GM19438 (cell line): ENCODE data around the gene PLA2G12B.
"Not testable (repeated sequence)": the region's sequence is repeated elsewhere in the genome, so short reads cannot be mapped to it uniquely, and the experiment has no call there.

Experiments
- ATAC-seq: cut with Tn5 transposase; IDR thresholded peaks from one replicate; pipeline ENCODE4 v1.9.1; 2021; ENCODE audit warnings: low read depth; ENCODE audit not compliant: unreplicated experiment

Gene PLA2G12B

DNA sequence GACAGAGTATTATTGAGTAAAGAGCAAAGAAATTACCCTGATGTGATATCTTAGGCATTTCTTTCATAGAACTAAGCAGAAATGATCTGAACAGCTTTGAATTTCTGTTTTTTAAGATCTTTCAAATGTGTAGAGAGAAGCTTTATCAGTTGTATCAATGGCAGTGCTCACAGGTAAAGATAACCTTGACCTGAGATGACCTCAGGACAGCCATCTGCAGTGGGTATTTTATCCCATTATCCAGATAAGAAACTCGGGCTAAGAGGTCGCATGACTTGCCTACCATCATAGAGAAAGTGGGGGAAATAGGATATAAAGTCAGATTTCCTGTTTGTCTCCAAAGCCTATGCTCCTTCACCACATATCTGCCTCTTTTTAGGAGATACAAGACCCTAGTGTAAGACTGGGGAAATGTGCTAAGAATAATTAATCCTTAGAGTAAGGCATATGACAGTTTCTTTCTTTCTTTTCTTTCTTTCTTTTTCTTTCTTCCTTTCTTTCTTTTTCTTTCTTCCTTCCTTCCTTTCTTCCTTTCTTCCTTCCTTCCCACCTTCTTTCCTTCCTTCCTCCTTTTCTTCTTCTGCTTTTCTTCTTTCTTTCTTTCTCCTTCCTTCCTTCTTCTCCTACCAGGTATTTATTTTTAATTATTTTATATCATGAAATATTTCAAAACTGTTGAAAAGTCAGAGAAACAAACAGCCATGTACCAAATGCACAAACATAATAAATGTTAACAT, 10.9 kb downstream of the PLA2G12B start:
- ATAC-seq, result no peak

DNA sequence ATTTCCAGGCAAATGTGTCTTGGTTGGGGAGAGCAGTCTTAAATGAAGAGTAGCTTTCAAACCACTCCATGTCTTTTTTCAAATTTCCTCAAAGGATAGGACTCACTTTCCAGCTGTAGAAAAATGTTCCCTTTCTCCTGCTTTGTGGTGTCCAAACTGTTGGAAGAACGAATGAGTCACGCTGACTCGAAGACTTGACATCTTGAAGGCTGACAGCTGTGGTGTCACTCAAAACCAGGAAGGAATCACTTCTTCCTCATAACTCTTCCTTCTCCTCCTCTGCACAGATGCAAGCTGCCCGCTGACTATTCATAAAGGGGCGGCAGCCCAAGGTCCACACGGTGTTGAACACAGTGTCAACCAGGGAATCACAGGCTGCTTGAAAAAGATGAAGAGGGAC, 19.2 kb downstream of the PLA2G12B start:
- no peak for ATAC-seq

DNA sequence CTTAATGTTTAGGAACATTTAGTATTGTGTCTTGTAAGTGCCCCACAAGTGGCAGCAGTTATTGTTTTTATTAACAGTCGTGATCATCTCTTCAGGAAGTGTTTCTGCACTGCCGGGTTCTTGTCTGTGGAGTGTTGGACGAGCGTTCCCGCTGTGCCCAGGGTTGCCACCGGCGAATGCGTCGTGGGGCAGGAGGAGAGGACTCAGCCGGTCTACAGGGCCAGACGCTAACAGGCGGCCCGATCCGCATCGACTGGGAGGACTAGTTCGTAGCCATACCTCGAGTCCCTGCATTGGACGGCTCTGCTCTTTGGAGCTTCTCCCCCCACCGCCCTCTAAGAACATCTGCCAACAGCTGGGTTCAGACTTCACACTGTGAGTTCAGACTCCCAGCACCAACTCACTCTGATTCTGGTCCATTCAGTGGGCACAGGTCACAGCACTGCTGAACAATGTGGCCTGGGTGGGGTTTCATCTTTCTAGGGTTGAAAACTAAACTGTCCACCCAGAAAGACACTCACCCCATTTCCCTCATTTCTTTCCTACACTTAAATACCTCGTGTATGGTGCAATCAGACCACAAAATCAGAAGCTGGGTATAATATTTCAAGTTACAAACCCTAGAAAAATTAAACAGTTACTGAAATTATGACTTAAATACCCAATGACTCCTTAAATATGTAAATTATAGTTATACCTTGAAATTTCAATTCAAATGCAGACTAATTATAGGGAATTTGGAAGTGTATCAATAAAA, 22.2 kb downstream of the PLA2G12B start:
- no peak for ATAC-seq

DNA sequence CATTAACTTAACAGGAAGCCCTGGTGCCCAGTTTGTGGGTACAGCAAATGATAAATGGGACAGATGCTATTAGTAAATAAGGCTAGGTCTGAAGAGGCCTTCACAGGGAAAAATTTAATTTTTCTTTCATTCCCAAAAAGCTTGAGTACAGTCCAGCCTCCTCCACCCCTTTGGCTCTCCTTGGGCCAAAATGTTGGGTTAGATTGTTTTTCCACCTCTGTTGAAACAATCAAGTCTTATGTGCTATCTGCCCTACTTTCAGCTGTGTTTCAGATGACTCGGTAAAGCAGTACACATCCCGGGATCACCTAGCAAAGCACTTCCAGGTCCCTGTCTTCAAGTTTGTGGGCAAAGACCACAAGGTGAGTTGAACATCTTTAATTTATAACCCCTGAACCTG, 24.3 kb downstream of the PLA2G12B start:
- ATAC-seq, result no peak

DNA sequence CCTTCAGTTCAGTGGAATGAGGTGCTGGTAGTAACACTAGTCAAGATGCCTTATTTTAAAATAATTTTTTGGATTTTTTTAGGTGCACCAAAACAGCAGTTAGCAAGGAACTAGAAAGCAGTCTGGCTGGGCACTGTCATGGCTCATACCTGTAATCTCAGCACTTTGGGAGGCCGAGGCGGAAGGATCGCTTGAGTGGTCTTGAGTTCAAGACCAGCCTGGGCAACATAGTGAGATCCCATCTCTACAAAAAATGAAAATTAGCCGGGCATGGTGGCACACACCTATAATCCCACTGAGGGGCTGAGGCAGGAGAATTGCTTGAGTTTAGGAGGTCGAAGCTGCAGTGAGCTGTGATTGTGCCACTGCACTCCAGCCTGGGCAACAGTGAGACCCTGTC, 25.8 kb downstream of the PLA2G12B start:
- ATAC-seq, result no peak

DNA sequence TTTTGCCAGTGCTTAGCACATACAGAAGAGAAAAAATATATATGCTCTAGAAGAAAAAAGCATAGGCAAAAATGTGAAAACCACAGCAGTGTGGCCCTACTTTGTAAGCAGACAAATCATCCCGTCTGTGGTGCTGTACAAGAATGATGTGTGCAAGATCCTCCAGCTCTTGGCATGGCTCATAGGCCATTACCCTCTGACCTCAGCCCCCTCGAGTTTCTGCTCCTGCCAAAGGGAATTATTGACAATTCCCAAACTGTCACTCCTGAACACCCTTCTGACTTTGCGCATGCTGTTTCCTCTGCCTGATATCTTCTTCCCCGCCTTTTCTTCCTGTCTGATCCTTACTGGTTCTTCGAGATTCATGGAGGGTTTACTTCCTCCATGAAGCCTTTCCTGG, 27.1 kb downstream of the PLA2G12B start:
- no peak for ATAC-seq

DNA sequence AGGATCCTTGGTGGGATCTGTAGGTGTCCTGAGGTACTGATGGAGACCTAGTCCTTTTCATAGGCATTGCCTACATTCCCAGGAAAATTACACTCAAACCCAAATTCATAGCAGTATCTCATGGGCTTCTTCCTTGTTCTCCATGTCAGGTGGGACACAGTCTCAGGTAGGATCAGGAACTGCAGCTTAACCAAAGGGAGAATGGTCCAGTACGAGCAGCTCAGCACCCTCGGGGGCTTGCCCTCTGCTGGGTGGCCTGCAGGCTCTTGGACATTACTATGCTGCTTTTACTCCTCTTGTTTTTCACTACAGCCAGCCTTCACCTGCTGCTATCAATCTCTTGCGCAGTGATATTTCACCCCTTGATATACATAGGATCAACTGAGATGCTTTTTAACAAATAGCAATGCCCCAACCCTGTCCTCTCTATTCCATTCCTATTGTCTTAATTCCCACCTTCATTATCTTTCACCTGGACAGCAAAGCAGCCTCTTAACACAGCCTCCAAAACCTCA, 28.6 kb downstream of the PLA2G12B start:
- no peak for ATAC-seq

DNA sequence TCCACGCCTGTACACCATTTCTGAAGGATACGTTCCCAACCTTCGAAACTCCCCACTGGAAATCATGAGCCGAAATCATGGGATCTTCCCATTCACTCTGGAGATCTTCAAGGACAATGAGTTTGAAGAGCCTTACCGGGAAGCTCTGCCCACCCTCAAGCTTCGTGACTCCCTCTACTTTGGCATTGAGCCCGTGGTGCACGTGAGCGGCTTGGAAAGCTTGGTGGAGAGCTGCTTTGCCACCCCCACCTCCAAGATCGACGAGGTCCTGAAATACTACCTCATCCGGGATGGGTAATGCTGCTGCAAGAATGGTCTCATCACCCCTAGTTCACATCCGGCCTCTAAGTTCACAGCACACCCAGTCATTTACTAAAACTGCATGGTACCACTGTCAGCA, 30.3 kb downstream of the PLA2G12B start:
- ATAC-seq, result no peak

DNA sequence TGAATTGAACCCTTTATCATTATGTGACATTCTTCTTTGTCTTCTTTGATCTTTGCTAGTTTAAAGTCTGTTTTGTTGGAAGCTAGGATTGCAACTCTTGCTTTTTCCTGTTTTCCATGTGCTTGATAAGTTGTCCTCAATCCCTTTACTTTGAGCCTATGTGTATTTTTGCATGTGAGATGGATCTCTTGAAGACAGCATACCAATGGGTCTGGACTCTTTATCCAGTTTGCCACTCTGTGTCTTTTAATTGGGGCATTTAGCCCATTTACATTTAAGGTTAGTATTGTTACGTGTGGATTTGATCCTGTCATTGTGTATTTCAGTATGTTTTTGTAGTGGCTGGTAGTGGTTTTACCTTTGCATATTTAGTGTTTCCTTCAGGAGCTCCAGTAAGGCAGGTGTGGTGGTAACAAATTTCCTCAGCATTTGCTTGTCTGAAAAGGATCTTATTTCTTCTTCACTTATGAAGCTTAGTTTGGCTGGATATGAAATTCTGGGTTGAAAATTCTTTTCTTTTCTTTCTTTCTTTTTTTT, 33.4 kb downstream of the PLA2G12B start:
- ATAC-seq, result not testable (repeated sequence)

DNA sequence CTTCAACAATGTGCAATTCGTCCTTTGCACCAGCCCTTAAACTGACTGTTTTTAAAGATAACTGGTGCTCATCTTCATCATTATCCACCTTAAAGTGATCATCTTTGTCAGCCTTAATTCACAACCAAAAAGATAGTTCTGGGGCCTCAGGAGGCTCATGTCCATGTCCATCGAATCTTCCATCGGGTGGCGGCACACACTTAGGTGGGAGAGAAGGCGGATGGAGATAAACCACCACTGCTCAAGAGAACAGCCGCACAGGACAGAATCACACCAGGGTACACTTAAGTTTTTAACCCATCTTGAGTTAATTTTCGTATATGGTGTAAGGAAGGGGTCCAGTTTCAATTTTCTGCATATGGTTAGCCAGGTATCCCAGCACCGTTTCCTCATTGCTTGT, 36.3 kb downstream of the PLA2G12B start:
- ATAC-seq, result no peak

DNA sequence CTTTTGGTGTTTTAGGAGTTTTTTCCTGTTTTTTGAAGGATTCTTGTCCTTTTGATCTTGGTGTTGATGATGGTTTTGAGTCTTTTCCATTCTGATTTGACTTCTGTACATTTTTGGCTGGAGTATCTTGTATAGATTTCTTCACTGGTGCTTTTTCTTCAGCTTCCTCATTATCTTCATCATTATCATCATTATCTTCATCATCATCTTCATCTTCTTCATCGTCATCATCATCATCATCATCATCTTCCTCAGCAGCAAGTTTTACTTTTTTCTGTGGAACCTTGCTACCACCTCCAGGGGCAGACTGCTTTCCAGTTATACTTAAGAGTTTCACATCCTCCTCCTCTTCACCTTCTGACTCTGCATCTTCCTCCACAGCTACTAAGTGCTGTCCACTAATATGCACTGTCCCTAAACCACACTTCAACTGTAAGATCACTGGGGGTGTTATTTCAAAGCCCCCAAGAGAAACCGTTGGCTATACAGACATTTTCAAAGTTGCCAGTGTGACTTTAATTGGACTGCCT, 36.7 kb downstream of the PLA2G12B start:
- ATAC-seq, result not testable (repeated sequence)

DNA sequence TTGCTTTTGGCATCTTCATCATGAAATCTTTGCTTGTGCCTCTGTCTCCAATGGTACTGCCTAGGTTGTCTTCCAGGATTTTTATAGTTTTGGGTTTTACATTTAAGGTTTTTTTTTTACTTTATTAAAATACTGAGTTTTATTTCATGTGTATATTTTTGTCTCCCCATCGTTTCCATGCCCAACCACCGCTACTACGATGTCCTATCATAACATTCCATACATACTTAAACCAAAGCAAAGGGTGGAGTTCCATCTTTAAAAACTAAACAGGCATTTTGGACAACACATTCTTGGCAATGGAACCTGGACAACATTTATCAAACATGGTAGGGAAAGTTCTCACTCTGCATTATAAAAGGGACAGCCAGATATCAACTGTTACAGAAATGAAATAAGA, 37.4 kb downstream of the PLA2G12B start:
- ATAC-seq, result not testable (repeated sequence)

DNA sequence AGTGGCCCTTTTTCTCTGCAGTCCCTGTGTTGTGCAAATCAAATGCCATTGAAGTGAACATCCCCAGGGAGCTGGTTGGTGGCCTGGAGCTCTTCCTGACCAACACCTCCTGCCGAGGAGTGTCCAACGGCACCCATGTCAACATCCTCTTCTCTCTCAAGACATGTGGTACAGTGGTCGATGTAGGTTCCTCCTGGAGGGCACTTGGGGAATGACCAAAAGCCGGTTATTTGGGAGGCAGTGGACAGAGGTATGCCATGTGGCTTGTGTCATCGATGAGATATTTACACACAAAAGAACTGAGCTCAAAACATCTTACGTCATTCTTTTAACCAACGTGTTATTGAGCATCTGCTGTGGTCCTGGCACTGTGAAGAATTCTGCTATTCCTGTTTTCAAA, 41.3 kb downstream of the PLA2G12B start:
- no peak for ATAC-seq

DNA sequence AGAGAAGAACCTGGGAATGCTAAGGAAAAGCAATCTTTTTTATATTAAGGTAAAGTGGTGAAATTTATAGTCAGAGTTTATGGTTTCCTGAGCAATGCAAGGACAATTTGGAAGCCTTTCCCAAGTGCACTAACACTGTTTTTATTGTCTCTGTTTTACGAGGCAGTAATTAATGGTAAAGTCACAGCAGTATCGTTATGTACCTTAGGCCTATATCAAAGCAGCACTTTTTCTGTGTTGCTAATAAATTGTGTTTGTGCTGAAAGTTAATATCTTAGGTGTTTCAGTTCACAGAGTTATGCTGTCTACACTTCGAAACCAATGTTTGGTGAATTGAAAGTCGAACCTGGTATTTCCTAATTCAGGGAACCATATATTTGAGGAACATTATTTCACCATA, 41.9 kb downstream of the PLA2G12B start:
- ATAC-seq, result no peak

DNA sequence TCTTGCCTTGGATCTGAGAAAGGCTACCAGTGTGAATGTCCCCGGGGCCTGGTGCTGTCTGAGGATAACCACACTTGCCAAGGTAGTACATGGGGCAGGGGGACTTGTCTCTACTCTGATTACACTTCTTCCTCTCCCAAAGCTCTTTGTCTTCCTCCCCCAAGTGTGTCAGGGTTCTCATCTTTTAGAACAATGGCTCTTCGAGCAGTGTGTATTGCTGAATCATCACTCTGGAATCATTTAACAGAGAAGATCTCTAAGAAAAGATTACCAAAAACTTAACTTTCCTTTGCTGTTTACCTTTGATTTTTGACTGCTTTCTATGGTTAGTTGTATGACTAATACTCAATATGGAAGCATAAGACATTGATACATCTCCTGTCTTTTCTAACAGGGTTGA, 42.8 kb downstream of the PLA2G12B start:
- ATAC-seq, result no peak

DNA sequence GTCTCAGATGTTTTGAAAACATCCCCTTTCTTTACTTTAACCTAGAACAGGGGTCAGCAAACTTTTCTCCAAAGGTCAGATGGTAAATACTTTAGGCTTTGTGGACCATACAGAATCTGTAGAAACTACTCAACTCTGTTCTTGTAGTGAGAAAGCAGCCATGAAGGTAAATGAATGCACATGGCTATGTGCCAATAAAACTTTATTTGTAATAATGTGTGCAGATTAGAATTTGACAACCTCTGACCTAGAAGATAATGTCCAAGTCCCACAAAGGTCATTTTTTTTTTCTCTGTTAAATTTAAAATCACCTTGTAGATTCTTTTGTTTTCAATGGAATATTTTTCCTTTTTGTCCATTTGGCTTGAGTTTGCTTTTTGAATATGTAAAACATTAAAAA, 43.9 kb downstream of the PLA2G12B start:
- ATAC-seq, result no peak

DNA sequence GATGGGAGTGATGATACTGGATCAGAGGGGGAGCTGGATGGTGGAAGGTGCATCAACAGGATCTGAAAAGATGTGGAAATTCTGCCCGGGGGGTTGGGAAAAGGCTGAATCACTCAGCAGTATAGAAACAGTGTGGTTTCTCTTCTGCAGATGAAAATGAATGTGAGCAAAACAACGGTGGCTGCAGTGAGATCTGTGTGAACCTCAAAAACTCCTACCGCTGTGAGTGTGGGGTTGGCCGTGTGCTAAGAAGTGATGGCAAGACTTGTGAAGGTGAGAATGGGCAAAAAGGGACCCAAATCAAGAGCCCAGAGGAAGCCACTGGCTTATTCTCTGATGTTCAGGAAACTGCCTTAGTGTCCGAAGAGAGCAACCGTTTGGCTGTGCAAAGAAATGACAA, 48.2 kb downstream of the PLA2G12B start:
- ATAC-seq, result no peak

DNA sequence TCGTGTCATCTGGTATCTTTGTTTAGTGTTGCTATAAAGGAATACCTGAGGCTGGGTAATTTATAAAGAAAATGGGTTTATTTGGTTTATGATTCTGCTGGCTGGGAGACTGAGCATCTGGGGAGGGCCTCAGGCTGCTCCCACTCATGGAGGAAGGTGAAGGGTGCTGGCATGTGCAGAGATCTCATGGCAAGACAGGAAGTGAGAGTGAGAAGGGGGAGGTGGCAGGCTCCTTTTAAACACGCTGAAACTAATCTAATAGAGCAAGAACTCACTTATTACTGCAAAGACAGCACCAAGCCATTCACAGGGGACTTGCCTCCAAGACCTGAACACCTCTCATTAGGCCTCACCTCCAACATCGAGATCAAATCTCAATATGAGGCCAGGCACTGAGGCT, 49.8 kb downstream of the PLA2G12B start:
- no peak for ATAC-seq

DNA sequence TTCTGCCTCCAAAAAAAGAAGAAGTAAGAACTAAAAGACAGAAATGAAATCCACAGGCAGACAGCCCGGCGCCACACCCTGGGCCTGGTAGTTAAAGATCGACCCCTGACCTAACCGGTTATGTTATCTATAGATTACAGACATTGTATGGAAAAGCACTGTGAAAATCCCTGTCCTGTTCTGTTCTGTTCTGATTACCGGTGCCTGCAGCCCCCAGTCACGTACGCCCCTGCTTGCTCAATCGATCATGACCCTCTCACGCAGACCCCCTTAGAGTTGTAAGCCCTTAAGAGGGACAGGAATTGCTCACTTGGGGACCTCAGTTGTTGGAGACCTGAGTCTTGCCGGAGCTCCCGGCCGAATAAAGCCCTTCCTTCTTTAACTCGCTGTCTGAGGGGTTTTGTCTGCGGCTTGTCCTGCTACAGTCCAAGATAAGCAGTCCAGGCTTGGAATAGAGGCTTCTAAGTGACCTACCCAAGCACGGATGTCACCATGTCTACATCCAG, 50.6 kb downstream of the PLA2G12B start:
- ATAC-seq, result not testable (repeated sequence)

DNA sequence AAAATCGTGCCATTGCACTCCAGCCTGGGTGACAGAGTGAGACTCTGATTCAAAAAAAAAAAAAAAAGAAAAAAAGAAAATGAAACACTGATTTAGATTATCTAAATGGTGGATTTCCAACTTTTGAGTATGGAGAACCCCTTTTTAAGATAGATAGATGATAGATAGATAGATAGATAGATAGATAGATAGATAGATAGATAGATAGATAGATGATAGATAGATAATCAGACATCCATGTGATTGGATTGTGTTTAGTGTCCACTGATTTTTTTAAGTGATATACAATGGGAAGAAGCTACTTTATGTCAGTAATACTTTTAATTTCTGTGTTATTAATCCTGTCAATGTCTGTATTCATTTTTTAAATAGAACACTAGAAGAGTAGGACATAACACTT, 55.1 kb downstream of the PLA2G12B start:
- ATAC-seq, result no peak

DNA sequence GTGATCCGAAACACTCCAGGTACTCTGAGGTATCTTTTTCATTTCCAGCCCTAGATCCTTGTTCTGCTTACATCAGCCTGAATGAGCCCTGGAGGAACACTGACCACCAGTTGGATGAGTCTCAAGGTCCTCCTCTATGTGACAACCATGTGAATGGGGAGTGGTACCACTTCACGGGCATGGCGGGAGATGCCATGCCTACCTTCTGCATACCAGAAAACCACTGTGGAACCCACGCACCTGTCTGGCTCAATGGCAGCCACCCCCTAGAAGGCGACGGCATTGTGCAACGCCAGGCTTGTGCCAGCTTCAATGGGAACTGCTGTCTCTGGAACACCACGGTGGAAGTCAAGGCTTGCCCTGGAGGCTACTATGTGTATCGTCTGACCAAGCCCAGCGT, 56.0 kb downstream of the PLA2G12B start:
- ATAC-seq, result no peak
